Testis (tissue), 2 donors: Measurements from ENCODE around the gene DOCK11.

Experiments
- POLR2A ChIP-seq: fragments of 450-650 bp; IDR thresholded peaks from one replicate; pipeline ENCODE4 v1.6.1; 2017; ENCODE audit warnings: antibody characterized with exemption, mild to moderate bottlenecking, moderate library complexity
- TF ChIP-seq, protein P1 (sequence below), 3 experiments: fragments of 450-650 bp in 2 of 3; fragments of 200-600 bp in 1 of 3; sonication (generic) in 1 of 3; IDR thresholded peaks; one replicate each; pipeline ENCODE4 v1.5.1; 2016 to 2019; ENCODE audit warnings: antibody characterized with exemption in 3 of 3, mild to moderate bottlenecking in 2 of 3, moderate library complexity in 1 of 3

DNA sequence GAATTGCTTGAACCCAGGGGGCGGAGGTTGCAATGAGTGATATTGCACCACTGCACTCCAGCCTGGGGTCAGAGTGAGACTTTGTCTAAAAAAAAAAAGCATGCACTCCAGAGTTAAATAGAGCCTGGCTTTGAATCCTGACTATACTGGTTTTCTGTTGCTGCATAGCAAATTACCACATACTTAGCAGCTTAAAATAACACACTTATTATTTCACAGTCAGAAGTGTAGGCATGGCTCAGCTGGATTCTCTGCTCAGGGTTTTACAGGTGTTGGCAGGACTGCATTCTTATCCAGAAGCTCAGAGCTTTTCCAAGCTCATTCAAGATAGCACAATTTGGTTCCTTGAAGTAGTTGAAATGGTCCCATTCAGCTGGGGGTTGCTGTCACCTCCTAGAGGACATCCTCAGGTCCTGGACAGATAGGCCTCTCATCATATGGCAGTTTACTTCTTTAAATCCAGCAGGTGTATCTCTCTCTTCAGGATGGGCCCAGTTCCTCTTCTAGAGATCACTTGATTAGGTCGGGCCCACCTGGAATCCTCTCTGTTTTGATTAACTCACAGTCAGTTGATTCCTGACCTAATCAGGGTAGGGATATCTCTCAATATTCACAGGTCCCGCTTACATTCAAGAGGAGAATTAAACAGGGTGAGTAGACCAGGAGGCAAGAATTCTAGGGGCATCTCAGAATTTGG, 26.8 kb downstream of the DOCK11 start:
- TF ChIP-seq, protein P1, sequence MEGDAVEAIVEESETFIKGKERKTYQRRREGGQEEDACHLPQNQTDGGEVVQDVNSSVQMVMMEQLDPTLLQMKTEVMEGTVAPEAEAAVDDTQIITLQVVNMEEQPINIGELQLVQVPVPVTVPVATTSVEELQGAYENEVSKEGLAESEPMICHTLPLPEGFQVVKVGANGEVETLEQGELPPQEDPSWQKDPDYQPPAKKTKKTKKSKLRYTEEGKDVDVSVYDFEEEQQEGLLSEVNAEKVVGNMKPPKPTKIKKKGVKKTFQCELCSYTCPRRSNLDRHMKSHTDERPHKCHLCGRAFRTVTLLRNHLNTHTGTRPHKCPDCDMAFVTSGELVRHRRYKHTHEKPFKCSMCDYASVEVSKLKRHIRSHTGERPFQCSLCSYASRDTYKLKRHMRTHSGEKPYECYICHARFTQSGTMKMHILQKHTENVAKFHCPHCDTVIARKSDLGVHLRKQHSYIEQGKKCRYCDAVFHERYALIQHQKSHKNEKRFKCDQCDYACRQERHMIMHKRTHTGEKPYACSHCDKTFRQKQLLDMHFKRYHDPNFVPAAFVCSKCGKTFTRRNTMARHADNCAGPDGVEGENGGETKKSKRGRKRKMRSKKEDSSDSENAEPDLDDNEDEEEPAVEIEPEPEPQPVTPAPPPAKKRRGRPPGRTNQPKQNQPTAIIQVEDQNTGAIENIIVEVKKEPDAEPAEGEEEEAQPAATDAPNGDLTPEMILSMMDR (IDR thresholded peaks at IDR 0.05) = no peak
- no peak for TF ChIP-seq POLR2A
